GM06990 (cell line): ENCODE data around the gene NAA25.
"Not testable (repeated sequence)": the region's sequence is repeated elsewhere in the genome, so short reads cannot be mapped to it uniquely, and the experiment has no call there.

ENCODE experiments used
- DNase-seq: peaks from one replicate; pipeline ENCODE4 v3.0.0-alpha.2; 2011; ENCODE audit not compliant: insufficient read length; ENCODE audit errors: extremely low read depth
- H3K27me3 ChIP-seq: replicated peaks from 2 replicates; pipeline ENCODE4 v1.6.0; 2011; ENCODE audit warnings: low read length; ENCODE audit not compliant: control insufficient read depth, insufficient read depth
- H3K36me3 ChIP-seq: 2 replicates; pipeline ENCODE4 v1.5.1; 2011; ENCODE audit warnings: low read length; ENCODE audit not compliant: control insufficient read depth, insufficient read depth
- H3K4me3 ChIP-seq: replicated peaks from 2 replicates; pipeline ENCODE4 v1.5.1; 2011; ENCODE audit warnings: low read depth, mild to moderate bottlenecking, control low read depth, low read length
- CTCF ChIP-seq: IDR thresholded peaks from 2 replicates; pipeline ENCODE4 v1.5.1; 2011; ENCODE audit warnings: low read length, control low read depth, mild to moderate bottlenecking, inconsistent platforms; ENCODE audit not compliant: insufficient read depth, poor library complexity, severe bottlenecking

The NAA25 gene

GRCh38 chr12:112012775-112013600 lies 95.6 kb downstream of the NAA25 start, which contains the start of the genes ERP29 and TMEM116:
Gene ERP29, plus strand, starts transcription at chr12:112013426. Its CDS starts 40 bp downstream, at chr12:112013466.
Gene TMEM116, minus strand, starts transcription at chr12:112013165. Its CDS starts 7,895 bp downstream, at chr12:112005270.
- peak; percentile 51 for TF ChIP-seq CTCF
- Histone ChIP-seq H3K27me3 (no peaks in the 10 kb centered on the region), H3K36me3 (peaks cover 6% of the 10 kb centered on the region), H3K4me3 (peak within 1 kb of the TSS; percentile 91)
- DNase-seq: peak; percentile 100

DNA sequence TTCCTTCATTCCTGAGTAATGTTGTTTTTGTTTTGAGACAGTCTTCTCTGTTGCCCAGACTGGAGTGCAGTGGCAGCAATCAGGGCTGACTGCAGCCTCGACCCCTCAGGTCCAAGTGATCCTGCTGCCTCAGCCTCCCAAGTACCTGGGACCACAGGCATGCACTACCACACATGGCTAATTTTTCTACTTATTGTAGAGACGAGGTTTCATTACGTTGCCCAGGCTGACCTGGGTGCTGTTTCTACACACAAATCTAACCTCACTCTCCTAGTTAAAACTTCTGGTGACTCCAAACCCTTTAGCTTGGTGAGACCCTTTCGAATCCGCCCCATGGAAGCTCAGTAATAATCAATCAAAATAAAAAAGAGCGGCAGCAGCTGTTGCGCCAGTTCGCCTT lies 96.9 kb downstream of the NAA25 start:
- Histone ChIP-seq H3K36me3 (peaks cover 6% of the 10 kb centered on the region), H3K4me3 (peak overlapping the region; percentile 91), H3K27me3 (no peaks in the 10 kb centered on the region)
- no peak for DNase-seq
- no peak for TF ChIP-seq CTCF

- no peak for TF ChIP-seq CTCF
- Histone ChIP-seq H3K4me3 (no peak overlapping the region), H3K27me3 (no peaks in the 10 kb centered on the region), H3K36me3 (peaks cover 2% of the 10 kb centered on the region)
- no peak for DNase-seq
Measured at GRCh38 chr12:112010415-112011344, 97.9 kb downstream of the NAA25 start.

DNA sequence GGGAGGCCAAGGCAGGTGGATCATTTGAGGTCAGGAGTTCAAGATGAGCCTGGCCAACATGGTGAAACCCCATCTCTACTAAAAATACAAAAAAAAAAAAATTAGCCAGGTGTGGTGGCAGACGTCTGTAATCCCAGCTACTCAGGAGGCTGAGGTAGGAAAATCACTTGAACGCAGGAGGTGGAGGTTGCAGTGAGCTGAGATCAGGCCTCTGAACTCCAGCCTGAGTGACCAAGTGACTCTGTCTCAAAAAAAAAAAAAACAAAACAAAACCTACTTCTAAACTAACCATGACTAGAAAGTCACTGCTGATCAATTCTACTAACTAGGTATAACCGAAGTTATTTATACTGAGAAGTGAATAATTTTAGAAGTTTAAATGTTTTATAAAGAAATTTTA lies 99.0 kb downstream of the NAA25 start:
- H3K27me3 ChIP-seq, H3K36me3 ChIP-seq, H3K4me3 ChIP-seq, DNase-seq: not testable (repeated sequence)

GRCh38 chr12:112008918-112009317 lies 99.7 kb downstream of the NAA25 start:
- no peak for TF ChIP-seq CTCF
- no peak for DNase-seq
- Histone ChIP-seq H3K27me3 (no peaks in the 10 kb centered on the region), H3K4me3 (no peak overlapping the region), H3K36me3 (no peaks in the 10 kb centered on the region)

DNA sequence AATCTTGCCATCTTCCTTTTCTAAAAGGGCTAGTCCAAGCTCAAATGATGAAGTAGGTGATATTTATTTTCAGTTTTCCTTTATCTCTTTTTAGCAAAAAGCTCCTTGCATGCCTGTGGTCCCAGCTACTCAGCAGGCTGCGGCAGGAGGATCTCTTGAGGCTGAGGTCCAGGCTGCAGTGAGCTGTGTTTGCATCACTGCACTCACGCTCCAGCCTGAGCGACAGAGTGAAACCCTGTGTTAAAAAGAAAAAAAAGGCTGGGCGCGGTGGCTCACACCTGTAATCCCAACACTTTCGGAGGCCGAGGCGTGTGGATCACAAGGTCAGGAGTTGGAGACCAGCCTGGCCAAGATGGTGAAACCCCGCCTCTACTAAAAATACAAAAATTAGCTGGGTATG lies 100.6 kb downstream of the NAA25 start:
- no peaks in the 10 kb centered on the region for H3K27me3 ChIP-seq
- no peak overlapping the region for H3K4me3 ChIP-seq
- DNase-seq: no peak
- H3K36me3 ChIP-seq: no peaks in the 10 kb centered on the region
- TF ChIP-seq CTCF: no peak
